GM12878 (cell line): ENCODE data around the gene VEGFD. TPM values are rescaled to one million over a fixed set of nuclear protein-coding genes. Genes with fewer than 3 reads are reported as not detected.

ENCODE experiments used
- ATAC-seq: fragments of 200-7000 bp; cut with Tn5 transposase; 3 replicates; pipeline ENCODE4 v1.9.1; 2020; ENCODE audit warnings: mild to moderate bottlenecking, moderate library complexity
- BruUV-seq: library from RNA; stranded (reverse); fragments of 400-500 nt; replicated peaks from 2 replicates; lab custom pipeline; 2021; lab: Mats Ljungman, UMichigan
- CTCF ChIA-PET: fragments of 300-600 bp; sonication (Branson Sonifier 250); formaldehyde crosslinking; extraction: SDS; loops from one replicate; lab custom pipeline; 2021; ENCODE audit warnings: inconsistent platforms; lab: Yijun Ruan, JAX
- POLR2A ChIA-PET: fragments of 350-600 bp; formaldehyde crosslinking; extraction: SDS; loops from one replicate; lab custom pipeline; 2021; ENCODE audit warnings: inconsistent platforms; lab: Charles Lee
- RAD21 ChIA-PET: fragments of 300-600 bp; sonication (Branson Sonifier 250); formaldehyde crosslinking; loops from one replicate; lab custom pipeline; 2023; ENCODE audit warnings: antibody characterized with exemption; ENCODE audit not compliant: unreplicated experiment; lab: Charles Lee
- SMC1A ChIA-PET: fragments of 300-600 bp; sonication (Branson Sonifier 250); formaldehyde crosslinking; loops from one replicate; lab custom pipeline; 2023; ENCODE audit not compliant: unreplicated experiment, uncharacterized antibody; lab: Charles Lee
- DNase-seq: peaks from one replicate; pipeline ENCODE4 v3.0.0-alpha.2; 2011; ENCODE audit warnings: low read depth, low spot score
- FAIRE-seq: peaks from 3 replicates; lab custom pipeline; 2011; peaks lifted over from hg19 to GRCh38; lab: Jason Lieb, UNC
- H2AFZ ChIP-seq: 2 replicates; pipeline ENCODE4 v1.6.0; 2011; ENCODE audit warnings: low read depth, low read length, control low read depth; ENCODE audit not compliant: control insufficient read depth
- H3K27ac ChIP-seq: 2 replicates; pipeline ENCODE4 v1.5.1; 2011; ENCODE audit warnings: control low read depth; ENCODE audit not compliant: control insufficient read depth, insufficient read depth
- H3K27me3 ChIP-seq, 2 experiments: replicated peaks in 1 of 2; 2 replicates each; pipeline versions ENCODE4 v1.6.0 to v1.6.1; 2011; ENCODE audit warnings: low read length in 1 of 2; ENCODE audit not compliant: control insufficient read depth in 2 of 2, insufficient read depth in 2 of 2
- H3K36me3 ChIP-seq, 2 experiments: 2 replicates each; pipeline ENCODE4 v1.5.1; 2011; ENCODE audit warnings: low read length in 1 of 2; ENCODE audit not compliant: control insufficient read depth in 2 of 2, insufficient read depth in 2 of 2
- H3K4me1 ChIP-seq: 2 replicates; pipeline ENCODE4 v1.6.1; 2011; ENCODE audit warnings: mild to moderate bottlenecking, low read length, moderate library complexity, mixed read lengths; ENCODE audit not compliant: control insufficient read depth, insufficient read depth
- H3K4me2 ChIP-seq: 2 replicates; pipeline ENCODE4 v1.6.0; 2011; ENCODE audit warnings: control low read depth; ENCODE audit not compliant: control insufficient read depth, insufficient read depth
- H3K4me3 ChIP-seq: fragments of 200-600 bp; sonication (generic); 2 replicates; pipeline ENCODE4 v1.5.1; 2016
- H3K79me2 ChIP-seq: 2 replicates; pipeline ENCODE4 v1.6.0; 2011; ENCODE audit warnings: low read length; ENCODE audit not compliant: control insufficient read depth, insufficient read depth
- H3K9ac ChIP-seq: 2 replicates; pipeline ENCODE4 v1.8.0; 2011; ENCODE audit warnings: low read length, control low read depth, mixed read lengths; ENCODE audit not compliant: control insufficient read depth, insufficient read depth
- H3K9me3 ChIP-seq: replicated peaks from 3 replicates; pipeline ENCODE4 v1.5.1; 2011; ENCODE audit warnings: mild to moderate bottlenecking, low read length; ENCODE audit not compliant: control insufficient read depth, insufficient read depth
- H4K20me1 ChIP-seq: 2 replicates; pipeline ENCODE4 v1.6.0; 2011; ENCODE audit not compliant: control insufficient read depth, insufficient read depth
- ATF3 ChIP-seq: IDR thresholded peaks from 2 replicates; pipeline ENCODE4 v1.6.1; 2011; ENCODE audit warnings: low read depth, mild to moderate bottlenecking, low read length, moderate library complexity, borderline replicate concordance; ENCODE audit errors: extremely low read depth
- ESRRA ChIP-seq: IDR thresholded peaks from 2 replicates; pipeline ENCODE4 v1.6.1; 2012; ENCODE audit warnings: mild to moderate bottlenecking, low read length, improper control_type of control experiment
- HCFC1 ChIP-seq: fragments of 150-350 bp; IDR thresholded peaks from 2 replicates; pipeline ENCODE4 v1.6.1; 2014; ENCODE audit warnings: low read length
- MTA2 ChIP-seq: fragments of 450-650 bp; IDR thresholded peaks from 2 replicates; pipeline ENCODE4 v1.6.1; 2016; ENCODE audit warnings: low read depth, mild to moderate bottlenecking, moderate library complexity
- MYB ChIP-seq: fragments of 150-350 bp; IDR thresholded peaks from 2 replicates; pipeline ENCODE4 v1.6.1; 2014; ENCODE audit warnings: mild to moderate bottlenecking, low read depth, low read length, borderline replicate concordance
- NRF1 ChIP-seq: conservative IDR thresholded peaks from 2 replicates; pipeline ENCODE4 v1.6.1; 2011; ENCODE audit warnings: mild to moderate bottlenecking, low read depth, low read length, improper control_type of control experiment
- SIN3A ChIP-seq: IDR thresholded peaks from 2 replicates; pipeline ENCODE4 v1.6.1; 2012; ENCODE audit warnings: low read depth, low read length, improper control_type of control experiment
- SUPT20H ChIP-seq: IDR thresholded peaks from 2 replicates; pipeline ENCODE4 v1.6.1; 2011; ENCODE audit warnings: low read depth, mild to moderate bottlenecking, low read length, moderate library complexity, borderline replicate concordance; ENCODE audit not compliant: control insufficient read depth
- TAF1 ChIP-seq: IDR thresholded peaks from 2 replicates; pipeline ENCODE4 v1.6.1; 2011; ENCODE audit warnings: mild to moderate bottlenecking, low read depth, low read length, borderline replicate concordance
- ZBED1 ChIP-seq: IDR thresholded peaks from 2 replicates; pipeline ENCODE4 v1.6.1; 2016; ENCODE audit warnings: borderline replicate concordance
- ZNF687 ChIP-seq: fragments of 450-650 bp; IDR thresholded peaks from 2 replicates; pipeline ENCODE4 v1.6.1; 2017; ENCODE audit warnings: mild to moderate bottlenecking, moderate library complexity
- WGBS: methylation state at CpG from one replicate; pipeline ENCODE4 v1.1.6; 2016; ENCODE audit warnings: low lambda C conversion rate; ENCODE audit not compliant: insufficient replicate concordance, insufficient coverage; ENCODE audit errors: missing lambda C conversion rate; 5-methylcytosine and 5-hydroxymethylcytosine counted together
- in situ Hi-C: fragments of 300-500 bp; cut with MboI; formaldehyde crosslinking; loops from 9 replicates; pipeline ENCODE4 v1.14.3; 2018; ENCODE audit warnings: mixed read lengths
- intact Hi-C: fragments of 100-400 bp; cut with micrococcal nuclease; formaldehyde crosslinking; loops from one replicate; pipeline ENCODE4 v1.14.2; 2022; ENCODE audit not compliant: unreplicated experiment
- polyA plus RNA-seq, 11 experiments: library from polyadenylated mRNA; depleted of rRNA in 4 of 11; unstranded in 6 of 11; stranded (reverse) in 5 of 11; fragments of >200 nt; fragmentation: Nextera tagmentation in 4 of 11; fragmentation: Illumina TruSeq in 1 of 11; extraction: Ambion mirVana in 4 of 11; extraction: Trizol in 1 of 11; gene quantifications; 1 replicate in 1 of 11; 2 replicates in 10 of 11; pipeline versions ENCODE4 v1.2.1 to v1.2.3, GENCODE V29; 2011 to 2016; ENCODE audit warnings: inconsistent platforms in 2 of 11, missing spikeins in 2 of 11, low read depth in 1 of 11
- total RNA-seq, 4 experiments: library from RNA; depleted of rRNA in 3 of 4; stranded (reverse); fragments of >200 nt in 3 of 4; fragmentation: Illumina TruSeq in 1 of 4; extraction: Trizol in 1 of 4; gene quantifications; 2 replicates each; pipeline versions ENCODE4 v1.2.1 to v1.2.3, GENCODE V29; 2013 to 2021

Gene VEGFD
- total and polyA plus RNA-seq, 10 of the 15 experiments (the other 5 are each of a cell fraction or from before 2014, with no cell fraction given): 0.15 TPM; not detected in 9

DNA sequence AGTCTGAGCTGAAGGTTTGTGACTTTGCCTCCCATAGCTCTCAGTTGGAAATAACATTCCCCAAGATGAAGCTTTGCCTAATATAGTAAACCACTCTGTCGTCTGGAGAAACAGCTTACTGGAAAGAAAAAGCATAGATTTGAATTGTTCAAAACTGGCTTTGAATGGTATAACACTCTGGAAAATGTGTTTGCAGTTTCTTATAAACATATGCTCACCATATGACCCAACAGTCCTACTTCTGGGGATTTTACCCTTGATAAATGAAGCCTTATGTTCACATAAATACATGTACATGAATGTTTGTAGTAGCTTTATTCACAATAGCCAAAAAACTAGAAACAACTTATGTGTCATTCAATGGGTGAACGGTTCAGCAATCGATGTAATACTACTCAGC lies 10.2 kb downstream of the VEGFD start:
- WGBS: 44% methylated on average over 3 of the region's 3 CpGs
- Histone ChIP-seq H3K9ac (no peak overlapping the region), H2AFZ (no peak overlapping the region), H3K4me1 (no peaks in the 10 kb centered on the region), H3K4me3 (no peak overlapping the region), H3K36me3 (no peaks in the 10 kb centered on the region), H4K20me1 (no peaks in the 10 kb centered on the region), H3K79me2 (no peaks in the 10 kb centered on the region), H3K4me2 (no peak overlapping the region), H3K27ac (no peak overlapping the region), H3K27me3 (no peaks in the 10 kb centered on the region; a peak in 2 of 4 replicates), H3K9me3 (no peaks in the 10 kb centered on the region)
- ChIA-PET CTCF (interaction anchor here (0.8 to 1.3 kb wide), 5 partner anchors 9 to 27 kb away, joined by 3 to 6 read pairs (median 3); partner anchors contain the start of gene VEGFD), RAD21 (no interaction called here), POLR2A (no interaction called here), SMC1A (interaction anchor here (0.6 kb wide), 1 partner anchor 94 kb away, joined by 3 read pairs; no protein-coding TSS in a partner anchor)
- ATAC-seq: no peak
- no TSS peak for BruUV-seq
- intact Hi-C loops (no loop called here), in situ Hi-C loops (no loop called here)
- DNase-seq: no peak
- TF ChIP-seq MTA2: no peak
- no peak for FAIRE-seq

DNA sequence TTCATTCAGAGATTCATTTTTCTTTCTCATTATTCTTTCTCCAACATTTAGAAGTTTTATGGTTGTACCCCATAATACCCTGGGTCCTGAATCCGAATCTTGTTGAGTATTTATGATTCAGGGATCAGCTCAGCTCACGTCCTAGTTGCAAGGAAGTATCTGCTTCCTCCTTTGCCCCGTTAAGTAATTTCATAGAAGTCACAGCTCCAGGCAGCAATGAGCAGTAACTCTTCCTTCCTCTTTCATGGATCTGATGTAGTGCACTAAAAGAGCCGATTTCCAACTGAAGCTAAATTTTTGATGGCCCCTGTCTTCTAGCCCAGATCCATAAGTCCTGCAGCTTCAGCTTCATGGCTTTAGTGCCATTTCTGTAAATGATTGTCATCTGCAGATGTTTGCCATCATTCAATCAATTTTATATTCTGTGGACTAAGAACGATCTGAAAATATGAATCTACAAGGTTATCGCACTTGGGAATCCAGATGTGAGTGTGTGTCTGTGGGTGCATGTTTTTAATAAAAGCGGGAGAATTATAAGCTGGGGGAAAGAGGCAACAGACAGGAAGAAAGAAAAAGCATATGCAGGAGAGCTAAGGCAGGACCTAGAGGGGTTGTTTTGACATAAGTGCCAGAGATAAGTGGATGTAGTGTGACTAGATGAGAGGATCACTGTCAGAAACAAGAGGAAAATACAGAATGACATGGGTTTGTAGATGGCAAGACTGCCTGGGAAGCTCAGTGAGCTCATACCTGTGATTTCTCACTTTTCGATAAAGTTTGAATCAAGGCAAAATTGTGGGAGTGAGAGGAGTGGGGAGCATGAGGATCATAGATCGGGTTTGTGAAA lies 17.5 kb downstream of the VEGFD start:
- CTCF ChIA-PET: interaction anchor here (1.2 to 3.2 kb wide), 2 partner anchors 17 to 39 kb away, joined by 3 to 11 read pairs; no protein-coding TSS in a partner anchor
- no peak for FAIRE-seq
- intact Hi-C loops: no loop called here
- TF ChIP-seq HCFC1: no peak
- TF ChIP-seq ZNF687: no peak
- no peak for TF ChIP-seq ZBED1
- no peak for TF ChIP-seq SIN3A
- TF ChIP-seq MYB: no peak
- no peak for TF ChIP-seq ATF3
- TF ChIP-seq NRF1: no peak
- no peak for TF ChIP-seq SUPT20H
- TF ChIP-seq TAF1: no peak
- no peak for TF ChIP-seq ESRRA

More for the DNA sequence above, 17.5 kb downstream of the VEGFD start:
- Histone ChIP-seq H3K4me2 (no peak overlapping the region), H3K27ac (no peak overlapping the region), H3K36me3 (no peaks in the 10 kb centered on the region), H2AFZ (no peak overlapping the region), H3K27me3 (no peaks in the 10 kb centered on the region; a peak in 1 of 4 replicates), H3K4me1 (no peaks in the 10 kb centered on the region), H3K9ac (no peak overlapping the region), H3K9me3 (no peaks in the 10 kb centered on the region), H3K4me3 (no peak overlapping the region), H4K20me1 (no peaks in the 10 kb centered on the region), H3K79me2 (no peaks in the 10 kb centered on the region)
- no peak for DNase-seq
- WGBS: 44% methylated on average over 9 of the region's 9 CpGs
- in situ Hi-C loops: no loop called here
- no peak for ATAC-seq
- no TSS peak for BruUV-seq
- ChIA-PET RAD21 (no interaction called here), POLR2A (no interaction called here), SMC1A (interaction anchor here (1.3 to 2.3 kb wide), 2 partner anchors 12 to 17 kb away, joined by 4 to 6 read pairs; no protein-coding TSS in a partner anchor)
